ENCODE results near the gene PHACTR1.

PHACTR1 gene

GRCh38 chr6:13273931-13274706 is 557.6 kb downstream of the PHACTR1 start:
- no peaks in the 10 kb centered on the region for H3K27me3 ChIP-seq (ENCODE audit: insufficient read depth, low read length)
- H3K4me2 ChIP-seq (ENCODE audit: low read length), result peak overlapping the region; percentile 73
- peaks cover 47% of the 10 kb centered on the region for H3K4me1 ChIP-seq (ENCODE audit: insufficient read depth, low read length, severe bottlenecking)
- no peak for TF ChIP-seq EZH2 (IDR thresholded peaks at IDR 0.05; ENCODE audit: borderline replicate concordance, low read length)
- no peak for TF ChIP-seq CTCF (IDR thresholded peaks at IDR 0.05; ENCODE audit: low read length)
- H3F3A ChIP-seq (ENCODE audit: insufficient read depth, low read length), result no peaks in the 10 kb centered on the region
- no peaks in the 10 kb centered on the region for H3K79me2 ChIP-seq (ENCODE audit: insufficient read depth, low read length)
- H3K4me3 ChIP-seq (ENCODE audit: low read depth, low read length, poor library complexity, severe bottlenecking), result peak overlapping the region; percentile 59
- no peak overlapping the region for H3K27ac ChIP-seq (ENCODE audit: low read depth, low read length, poor library complexity, severe bottlenecking)
- no peaks in the 10 kb centered on the region for H3K36me3 ChIP-seq (ENCODE audit: insufficient read depth, low read length)
- H2AFZ ChIP-seq (ENCODE audit: low read length), result no peak overlapping the region
- H3K9me3 ChIP-seq (ENCODE audit: low read length), result no peaks in the 10 kb centered on the region
- no peaks in the 10 kb centered on the region for H3K9me2 ChIP-seq (ENCODE audit: low read depth, low read length)
- H3K9ac ChIP-seq (ENCODE audit: low read length), result peak overlapping the region; percentile 20; the same call in 1 of the 2 replicates
- H4K20me1 ChIP-seq (ENCODE audit: insufficient read depth, low read length), result no peaks in the 10 kb centered on the region

- TF ChIP-seq EZH2 (IDR thresholded peaks at IDR 0.05; ENCODE audit: borderline replicate concordance, low read length) (no peak), CTCF (IDR thresholded peaks at IDR 0.05; ENCODE audit: low read length) (no peak)
- Histone ChIP-seq H3K4me2 (ENCODE audit: low read length) (peak overlapping the region; percentile 73; the same call in 1 of the 2 replicates), H4K20me1 (ENCODE audit: insufficient read depth, low read length) (no peaks in the 10 kb centered on the region)
Observed at GRCh38 chr6:13274707-13275434, 558.3 kb downstream of the PHACTR1 start.

GRCh38 chr6:13275435-13275989 is 558.9 kb downstream of the PHACTR1 start:
- Histone ChIP-seq H2AFZ (ENCODE audit: low read length) (no peak overlapping the region), H3K4me2 (ENCODE audit: low read length) (no peak overlapping the region), H3K27ac (ENCODE audit: low read depth, low read length, poor library complexity, severe bottlenecking) (no peak overlapping the region), H3K9me3 (ENCODE audit: low read length) (no peaks in the 10 kb centered on the region), H3K4me1 (ENCODE audit: insufficient read depth, low read length, severe bottlenecking) (peaks cover 54% of the 10 kb centered on the region), H3F3A (ENCODE audit: insufficient read depth, low read length) (no peaks in the 10 kb centered on the region), H3K9ac (ENCODE audit: low read length) (no peak overlapping the region), H4K20me1 (ENCODE audit: insufficient read depth, low read length) (no peaks in the 10 kb centered on the region), H3K79me2 (ENCODE audit: insufficient read depth, low read length) (no peaks in the 10 kb centered on the region), H3K4me3 (ENCODE audit: low read depth, low read length, poor library complexity, severe bottlenecking) (no peak overlapping the region), H3K36me3 (ENCODE audit: insufficient read depth, low read length) (no peaks in the 10 kb centered on the region), H3K27me3 (ENCODE audit: insufficient read depth, low read length) (no peaks in the 10 kb centered on the region), H3K9me2 (ENCODE audit: low read depth, low read length) (no peaks in the 10 kb centered on the region)
- TF ChIP-seq EZH2 (IDR thresholded peaks at IDR 0.05; ENCODE audit: borderline replicate concordance, low read length), result no peak
- TF ChIP-seq CTCF (IDR thresholded peaks at IDR 0.05; ENCODE audit: low read length), result no peak

More at GRCh38 chr6:13274707-13275434, 558.3 kb downstream of the PHACTR1 start:
- Histone ChIP-seq H3K4me1 (ENCODE audit: insufficient read depth, low read length, severe bottlenecking) (peaks cover 47% of the 10 kb centered on the region), H3K36me3 (ENCODE audit: insufficient read depth, low read length) (no peaks in the 10 kb centered on the region), H3K27me3 (ENCODE audit: insufficient read depth, low read length) (no peaks in the 10 kb centered on the region), H3K9me3 (ENCODE audit: low read length) (no peaks in the 10 kb centered on the region), H3K79me2 (ENCODE audit: insufficient read depth, low read length) (no peaks in the 10 kb centered on the region), H3K9me2 (ENCODE audit: low read depth, low read length) (no peaks in the 10 kb centered on the region), H3K9ac (ENCODE audit: low read length) (no peak overlapping the region), H3F3A (ENCODE audit: insufficient read depth, low read length) (no peaks in the 10 kb centered on the region), H2AFZ (ENCODE audit: low read length) (no peak overlapping the region), H3K4me3 (ENCODE audit: low read depth, low read length, poor library complexity, severe bottlenecking) (peak overlapping the region; percentile 59), H3K27ac (ENCODE audit: low read depth, low read length, poor library complexity, severe bottlenecking) (no peak overlapping the region)

Data from OCI-LY1 (cell line).